GM23338 (cell line): ENCODE data around the gene POLR2H. TPM values are rescaled to one million over a fixed set of nuclear protein-coding genes. Genes with fewer than 3 reads are reported as not detected.

Source experiments
- ATAC-seq: fragments of 200-7000 bp; cut with Tn5 transposase; 3 replicates; pipeline ENCODE4 v1.9.1; 2020
- DNase-seq: peaks from one replicate; pipeline ENCODE4 v3.0.0-alpha.2; 2015; ENCODE audit warnings: low spot score
- H2AFZ ChIP-seq: fragments of 200-600 bp; sonication (generic); 2 replicates; pipeline ENCODE4 v1.8.0; 2016; ENCODE audit warnings: antibody characterized with exemption, mild to moderate bottlenecking, moderate library complexity
- H3F3A ChIP-seq: fragments of 200-600 bp; sonication (generic); replicated peaks from 2 replicates; pipeline ENCODE4 v1.8.0; 2017; ENCODE audit warnings: antibody characterized with exemption, mixed run types, low read depth
- H3K27ac ChIP-seq: fragments of 200-600 bp; sonication (generic); 2 replicates; pipeline ENCODE4 v1.6.1; 2016; ENCODE audit warnings: low read depth
- H3K27me3 ChIP-seq: fragments of 200-600 bp; sonication (generic); 2 replicates; pipeline ENCODE4 v1.8.0; 2016; ENCODE audit warnings: mild to moderate bottlenecking, mixed run types, moderate library complexity; ENCODE audit not compliant: insufficient read depth
- H3K36me3 ChIP-seq: fragments of 200-600 bp; sonication (generic); 2 replicates; pipeline ENCODE4 v1.8.0; 2016; ENCODE audit warnings: mild to moderate bottlenecking; ENCODE audit not compliant: insufficient read depth
- H3K4me1 ChIP-seq: fragments of 200-600 bp; sonication (generic); 2 replicates; pipeline ENCODE4 v1.8.0; 2016; ENCODE audit warnings: mild to moderate bottlenecking, moderate library complexity; ENCODE audit not compliant: insufficient read depth
- H3K4me2 ChIP-seq: fragments of 200-600 bp; sonication (generic); 2 replicates; pipeline ENCODE4 v1.7.1; 2017; ENCODE audit warnings: mixed run types
- H3K4me3 ChIP-seq: fragments of 200-600 bp; sonication (generic); 2 replicates; pipeline ENCODE4 v1.6.1; 2016; ENCODE audit warnings: mixed run types
- H3K79me2 ChIP-seq: fragments of 200-600 bp; sonication (generic); replicated peaks from 2 replicates; pipeline ENCODE4 v1.8.0; 2017; ENCODE audit warnings: mild to moderate bottlenecking; ENCODE audit not compliant: insufficient read depth
- H3K9me2 ChIP-seq: fragments of 200-600 bp; sonication (generic); 2 replicates; pipeline ENCODE4 v1.8.0; 2017; ENCODE audit not compliant: insufficient read depth
- H4K20me1 ChIP-seq: fragments of 200-600 bp; sonication (generic); replicated peaks from 2 replicates; pipeline ENCODE4 v1.8.0; 2017; ENCODE audit warnings: mild to moderate bottlenecking; ENCODE audit not compliant: insufficient read depth
- H3K27ac Mint-ChIP-seq: 2 replicates; pipeline ENCODE4 v1.8.0; 2020; ENCODE audit warnings: inconsistent platforms, mild to moderate bottlenecking, moderate library complexity, mixed read lengths
- H3K27me3 Mint-ChIP-seq: 3 replicates; pipeline ENCODE4 v1.8.0; 2022; ENCODE audit warnings: low read depth, mild to moderate bottlenecking, moderate library complexity, mixed read lengths, inconsistent platforms; ENCODE audit not compliant: insufficient read depth, poor library complexity
- H3K36me3 Mint-ChIP-seq: 3 replicates; pipeline ENCODE4 v1.8.0; 2021; ENCODE audit warnings: low read depth, mild to moderate bottlenecking, inconsistent platforms, moderate library complexity, mixed read lengths
- H3K4me1 Mint-ChIP-seq: 3 replicates; pipeline ENCODE4 v1.8.0; 2020; ENCODE audit warnings: mild to moderate bottlenecking, inconsistent platforms, mixed read lengths
- H3K4me3 Mint-ChIP-seq: 3 replicates; pipeline ENCODE4 v1.8.0; 2021; ENCODE audit warnings: moderate library complexity, mild to moderate bottlenecking, inconsistent platforms, mixed read lengths
- H3K9me3 Mint-ChIP-seq: 3 replicates; pipeline ENCODE4 v1.8.0; 2020; ENCODE audit warnings: moderate library complexity, mild to moderate bottlenecking, inconsistent platforms, mixed read lengths
- CREB1 ChIP-seq: fragments of 250-450 bp; sonication (Bioruptor Pico); IDR thresholded peaks from 2 replicates; pipeline ENCODE4 v1.5.0; 2020; ENCODE audit warnings: low read depth, mild to moderate bottlenecking, moderate library complexity
- EZH2 ChIP-seq: fragments of 200-600 bp; sonication (generic); IDR thresholded peaks from one replicate; pipeline ENCODE4 v1.8.0; 2017; ENCODE audit warnings: antibody characterized with exemption, mild to moderate bottlenecking, low read depth; ENCODE audit not compliant: unreplicated experiment
- EZH2phosphoT487 ChIP-seq: fragments of 200-600 bp; sonication (generic); IDR thresholded peaks from one replicate; pipeline ENCODE4 v1.8.1; 2018; ENCODE audit warnings: antibody characterized with exemption; ENCODE audit not compliant: unreplicated experiment
- JUNB ChIP-seq: IDR thresholded peaks from one replicate; pipeline ENCODE4 v1.6.1; 2016; ENCODE audit warnings: antibody characterized with exemption; ENCODE audit not compliant: unreplicated experiment
- POLR2AphosphoS5 ChIP-seq: IDR thresholded peaks from 2 replicates; pipeline ENCODE4 v1.6.1; 2016; ENCODE audit warnings: antibody characterized with exemption, low read depth
- STAT1 ChIP-seq: IDR thresholded peaks from one replicate; pipeline ENCODE4 v1.6.1; 2016; ENCODE audit warnings: antibody characterized with exemption; ENCODE audit not compliant: unreplicated experiment
- ZNF114 ChIP-seq: fragments of 250-450 bp; sonication (Bioruptor Pico); IDR thresholded peaks from 2 replicates; pipeline ENCODE4 v1.5.0; 2020; ENCODE audit warnings: mild to moderate bottlenecking, moderate library complexity
- ZNF331 ChIP-seq: fragments of 250-450 bp; sonication (Bioruptor Pico); IDR thresholded peaks from 2 replicates; pipeline ENCODE4 v1.5.0; 2020; ENCODE audit warnings: low read depth, mild to moderate bottlenecking, moderate library complexity
- polyA plus RNA-seq: library from polyadenylated mRNA; unstranded; fragments of >200 nt; fragmentation: Nextera tagmentation; extraction: Ambion mirVana; gene quantifications from 2 replicates; pipeline ENCODE4 v1.2.1, GENCODE V29; 2016
- total RNA-seq: library from RNA; depleted of rRNA; stranded (reverse); fragments of >200 nt; shearing (Covaris generic); gene quantifications from 2 replicates; pipeline ENCODE4 v1.2.3, GENCODE V29; 2014
- TF ChIP-seq, protein P1 (sequence below), 2 experiments: fragments of 200-600 bp in 1 of 2; sonication (generic) in 1 of 2; conservative IDR thresholded peaks; 2 replicates each; pipeline versions ENCODE4 v1.5.1 to v1.6.1; 2016 to 2017; ENCODE audit warnings: antibody characterized with exemption in 2 of 2, low read depth in 2 of 2, mild to moderate bottlenecking in 2 of 2, moderate library complexity in 1 of 2
- TF ChIP-seq, protein P2 (sequence below): IDR thresholded peaks from one replicate; pipeline ENCODE4 v1.6.1; 2018; ENCODE audit warnings: antibody characterized with exemption; ENCODE audit not compliant: unreplicated experiment
- TF ChIP-seq, protein P3 (sequence below): IDR thresholded peaks from 2 replicates; pipeline ENCODE4 v1.6.1; 2016; ENCODE audit warnings: antibody characterized with exemption

Gene POLR2H
- total and polyA plus RNA-seq, 2 experiments from 2014 or later = 190 to 199 TPM

DNA sequence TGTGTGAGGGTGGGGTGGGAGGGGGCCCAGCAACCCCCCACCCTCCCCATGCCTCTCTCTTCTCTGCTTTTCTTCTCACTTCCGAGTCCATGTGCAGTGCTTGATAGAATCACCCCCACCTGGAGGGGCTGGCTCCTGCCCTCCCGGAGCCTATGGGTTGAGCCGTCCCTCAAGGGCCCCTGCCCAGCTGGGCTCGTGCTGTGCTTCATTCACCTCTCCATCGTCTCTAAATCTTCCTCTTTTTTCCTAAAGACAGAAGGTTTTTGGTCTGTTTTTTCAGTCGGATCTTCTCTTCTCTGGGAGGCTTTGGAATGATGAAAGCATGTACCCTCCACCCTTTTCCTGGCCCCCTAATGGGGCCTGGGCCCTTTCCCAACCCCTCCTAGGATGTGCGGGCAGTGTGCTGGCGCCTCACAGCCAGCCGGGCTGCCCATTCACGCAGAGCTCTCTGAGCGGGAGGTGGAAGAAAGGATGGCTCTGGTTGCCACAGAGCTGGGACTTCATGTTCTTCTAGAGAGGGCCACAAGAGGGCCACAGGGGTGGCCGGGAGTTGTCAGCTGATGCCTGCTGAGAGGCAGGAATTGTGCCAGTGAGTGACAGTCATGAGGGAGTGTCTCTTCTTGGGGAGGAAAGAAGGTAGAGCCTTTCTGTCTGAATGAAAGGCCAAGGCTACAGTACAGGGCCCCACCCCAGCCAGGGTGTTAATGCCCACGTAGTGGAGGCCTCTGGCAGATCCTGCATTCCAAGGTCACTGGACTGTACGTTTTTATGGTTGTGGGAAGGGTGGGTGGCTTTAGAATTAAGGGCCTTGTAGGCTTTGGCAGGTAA is 16.0 kb upstream of the POLR2H start:
- Mint-ChIP-seq H3K4me1 (peaks cover 20% of the 10 kb centered on the region), H3K27me3 (peaks cover 14% of the 10 kb centered on the region), H3K27ac (peak overlapping the region; percentile 90), H3K36me3 (peaks cover 18% of the 10 kb centered on the region), H3K4me3 (peak overlapping the region; percentile 53; the same call in 2 of the 3 replicates), H3K9me3 (no peaks in the 10 kb centered on the region)
- ATAC-seq = peak; percentile 92
- H3K27me3 ChIP-seq = no peaks in the 10 kb centered on the region
- no peaks in the 10 kb centered on the region for H3F3A ChIP-seq
- DNase-seq = peak; percentile 94
- no peak overlapping the region for H3K27ac ChIP-seq
- H3K36me3 ChIP-seq = no peaks in the 10 kb centered on the region
- H2AFZ ChIP-seq = no peak overlapping the region
- TF ChIP-seq POLR2AphosphoS5 (0 out of 2 replicates have a peak, but pooled peaks have one; percentile 19), EZH2phosphoT487 (no peak), ZNF331 (no peak)
- TF ChIP-seq, protein P1, sequence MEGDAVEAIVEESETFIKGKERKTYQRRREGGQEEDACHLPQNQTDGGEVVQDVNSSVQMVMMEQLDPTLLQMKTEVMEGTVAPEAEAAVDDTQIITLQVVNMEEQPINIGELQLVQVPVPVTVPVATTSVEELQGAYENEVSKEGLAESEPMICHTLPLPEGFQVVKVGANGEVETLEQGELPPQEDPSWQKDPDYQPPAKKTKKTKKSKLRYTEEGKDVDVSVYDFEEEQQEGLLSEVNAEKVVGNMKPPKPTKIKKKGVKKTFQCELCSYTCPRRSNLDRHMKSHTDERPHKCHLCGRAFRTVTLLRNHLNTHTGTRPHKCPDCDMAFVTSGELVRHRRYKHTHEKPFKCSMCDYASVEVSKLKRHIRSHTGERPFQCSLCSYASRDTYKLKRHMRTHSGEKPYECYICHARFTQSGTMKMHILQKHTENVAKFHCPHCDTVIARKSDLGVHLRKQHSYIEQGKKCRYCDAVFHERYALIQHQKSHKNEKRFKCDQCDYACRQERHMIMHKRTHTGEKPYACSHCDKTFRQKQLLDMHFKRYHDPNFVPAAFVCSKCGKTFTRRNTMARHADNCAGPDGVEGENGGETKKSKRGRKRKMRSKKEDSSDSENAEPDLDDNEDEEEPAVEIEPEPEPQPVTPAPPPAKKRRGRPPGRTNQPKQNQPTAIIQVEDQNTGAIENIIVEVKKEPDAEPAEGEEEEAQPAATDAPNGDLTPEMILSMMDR (conservative IDR thresholded peaks at IDR 0.05; ENCODE audit: low read depth in 2 of 2) = peak; percentile 60 to 67
- H3K4me1 ChIP-seq = 0 out of 2 replicates have a peak, but pooled peaks cover 4% of the 10 kb centered on the region
- no peaks in the 10 kb centered on the region for H3K9me2 ChIP-seq
- peaks cover 7% of the 10 kb centered on the region; the same call in 1 of the 2 replicates for H4K20me1 ChIP-seq
- H3K4me3 ChIP-seq = no peak overlapping the region
- H3K4me2 ChIP-seq = 0 out of 2 replicates have a peak overlapping the region, but pooled peaks have one; percentile 18
- peaks cover 3% of the 10 kb centered on the region; the same call in 1 of the 2 replicates for H3K79me2 ChIP-seq

DNA sequence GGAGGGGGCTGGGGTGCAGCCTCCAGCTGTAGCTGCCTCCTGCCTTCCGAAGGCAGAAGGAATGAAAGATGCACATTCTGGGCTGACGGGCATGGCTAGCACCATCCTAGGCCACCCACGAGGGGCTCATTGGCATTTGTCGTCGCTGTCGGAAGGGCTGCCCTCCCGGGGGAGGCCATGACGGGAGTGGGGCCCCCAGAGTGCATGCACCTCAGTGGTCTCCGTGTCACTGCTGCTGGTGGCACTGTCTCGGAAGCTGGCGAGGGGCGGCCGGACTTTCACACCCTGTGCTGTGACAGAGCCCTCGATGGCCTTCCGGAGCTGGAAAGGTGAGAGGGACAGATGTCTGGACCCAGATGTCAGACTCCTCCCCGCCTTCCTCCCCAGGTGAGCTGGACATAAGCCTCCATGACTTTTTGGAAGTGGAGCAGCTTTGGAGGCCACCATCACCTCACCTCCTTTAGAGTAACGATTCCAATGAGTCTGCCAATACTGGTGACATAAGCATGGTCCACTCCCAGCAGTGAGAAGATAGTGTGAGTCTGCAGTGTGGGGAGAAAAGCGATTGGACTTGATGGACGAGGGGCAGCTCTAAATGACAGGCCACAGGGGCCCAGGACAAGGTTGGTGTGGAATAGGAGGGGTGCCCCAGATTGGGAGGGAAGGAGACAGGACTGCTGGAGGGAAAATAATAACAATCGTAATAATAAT is 14.9 kb upstream of the POLR2H start:
- Histone ChIP-seq H3K27me3 (no peaks in the 10 kb centered on the region), H3K36me3 (no peaks in the 10 kb centered on the region), H3K4me3 (no peak overlapping the region), H3K79me2 (no peaks in the 10 kb centered on the region), H3F3A (no peaks in the 10 kb centered on the region), H4K20me1 (peaks cover 7% of the 10 kb centered on the region; the same call in 1 of the 2 replicates), H2AFZ (no peak overlapping the region), H3K4me2 (no peak overlapping the region), H3K4me1 (peaks cover 7% of the 10 kb centered on the region; the same call in 1 of the 2 replicates), H3K9me2 (no peaks in the 10 kb centered on the region), H3K27ac (no peak overlapping the region)
- Mint-ChIP-seq H3K4me3 (no peak overlapping the region), H3K9me3 (no peaks in the 10 kb centered on the region), H3K4me1 (peaks cover 19% of the 10 kb centered on the region), H3K36me3 (peaks cover 19% of the 10 kb centered on the region), H3K27ac (no peak overlapping the region), H3K27me3 (peaks cover 8% of the 10 kb centered on the region)
- DNase-seq = no peak
- ATAC-seq = no peak
- TF ChIP-seq ZNF331 (no peak), JUNB (no peak), EZH2 (no peak), EZH2phosphoT487 (no peak), STAT1 (no peak), ZNF114 (CRISPR knock-in tag) (no peak), POLR2AphosphoS5 (no peak), CREB1 (CRISPR knock-in tag) (no peak)
- TF ChIP-seq, protein P2, sequence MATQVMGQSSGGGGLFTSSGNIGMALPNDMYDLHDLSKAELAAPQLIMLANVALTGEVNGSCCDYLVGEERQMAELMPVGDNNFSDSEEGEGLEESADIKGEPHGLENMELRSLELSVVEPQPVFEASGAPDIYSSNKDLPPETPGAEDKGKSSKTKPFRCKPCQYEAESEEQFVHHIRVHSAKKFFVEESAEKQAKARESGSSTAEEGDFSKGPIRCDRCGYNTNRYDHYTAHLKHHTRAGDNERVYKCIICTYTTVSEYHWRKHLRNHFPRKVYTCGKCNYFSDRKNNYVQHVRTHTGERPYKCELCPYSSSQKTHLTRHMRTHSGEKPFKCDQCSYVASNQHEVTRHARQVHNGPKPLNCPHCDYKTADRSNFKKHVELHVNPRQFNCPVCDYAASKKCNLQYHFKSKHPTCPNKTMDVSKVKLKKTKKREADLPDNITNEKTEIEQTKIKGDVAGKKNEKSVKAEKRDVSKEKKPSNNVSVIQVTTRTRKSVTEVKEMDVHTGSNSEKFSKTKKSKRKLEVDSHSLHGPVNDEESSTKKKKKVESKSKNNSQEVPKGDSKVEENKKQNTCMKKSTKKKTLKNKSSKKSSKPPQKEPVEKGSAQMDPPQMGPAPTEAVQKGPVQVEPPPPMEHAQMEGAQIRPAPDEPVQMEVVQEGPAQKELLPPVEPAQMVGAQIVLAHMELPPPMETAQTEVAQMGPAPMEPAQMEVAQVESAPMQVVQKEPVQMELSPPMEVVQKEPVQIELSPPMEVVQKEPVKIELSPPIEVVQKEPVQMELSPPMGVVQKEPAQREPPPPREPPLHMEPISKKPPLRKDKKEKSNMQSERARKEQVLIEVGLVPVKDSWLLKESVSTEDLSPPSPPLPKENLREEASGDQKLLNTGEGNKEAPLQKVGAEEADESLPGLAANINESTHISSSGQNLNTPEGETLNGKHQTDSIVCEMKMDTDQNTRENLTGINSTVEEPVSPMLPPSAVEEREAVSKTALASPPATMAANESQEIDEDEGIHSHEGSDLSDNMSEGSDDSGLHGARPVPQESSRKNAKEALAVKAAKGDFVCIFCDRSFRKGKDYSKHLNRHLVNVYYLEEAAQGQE = no peak
- TF ChIP-seq, protein P3, sequence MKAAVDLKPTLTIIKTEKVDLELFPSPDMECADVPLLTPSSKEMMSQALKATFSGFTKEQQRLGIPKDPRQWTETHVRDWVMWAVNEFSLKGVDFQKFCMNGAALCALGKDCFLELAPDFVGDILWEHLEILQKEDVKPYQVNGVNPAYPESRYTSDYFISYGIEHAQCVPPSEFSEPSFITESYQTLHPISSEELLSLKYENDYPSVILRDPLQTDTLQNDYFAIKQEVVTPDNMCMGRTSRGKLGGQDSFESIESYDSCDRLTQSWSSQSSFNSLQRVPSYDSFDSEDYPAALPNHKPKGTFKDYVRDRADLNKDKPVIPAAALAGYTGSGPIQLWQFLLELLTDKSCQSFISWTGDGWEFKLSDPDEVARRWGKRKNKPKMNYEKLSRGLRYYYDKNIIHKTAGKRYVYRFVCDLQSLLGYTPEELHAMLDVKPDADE = no peak
- TF ChIP-seq, protein P1 (conservative IDR thresholded peaks at IDR 0.05; ENCODE audit: low read depth in 2 of 2) = no peak
